ENCODE measurements around the gene GNA15.

Gene GNA15

DNA sequence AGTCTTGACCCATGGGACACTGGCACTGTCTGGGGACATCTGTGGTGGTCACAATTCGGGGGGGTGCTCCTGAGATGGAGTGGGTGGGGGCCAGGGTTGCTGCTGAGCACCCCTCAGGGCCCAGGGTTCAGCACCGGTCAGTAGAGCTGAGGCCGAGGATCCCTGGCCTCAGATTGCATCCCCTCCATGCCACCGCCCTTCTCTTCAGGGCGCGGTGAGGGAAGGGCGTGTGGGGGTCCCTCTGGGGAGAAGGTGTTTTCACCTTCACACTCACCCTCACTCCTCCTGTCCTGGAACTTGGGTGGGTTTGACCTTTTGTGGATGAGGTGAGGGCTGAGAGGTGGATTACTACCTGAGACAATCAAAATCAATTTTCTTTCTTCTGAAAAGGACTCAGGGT lies 28.2 kb upstream of the GNA15 start:
- no peak for DNase-seq

DNA sequence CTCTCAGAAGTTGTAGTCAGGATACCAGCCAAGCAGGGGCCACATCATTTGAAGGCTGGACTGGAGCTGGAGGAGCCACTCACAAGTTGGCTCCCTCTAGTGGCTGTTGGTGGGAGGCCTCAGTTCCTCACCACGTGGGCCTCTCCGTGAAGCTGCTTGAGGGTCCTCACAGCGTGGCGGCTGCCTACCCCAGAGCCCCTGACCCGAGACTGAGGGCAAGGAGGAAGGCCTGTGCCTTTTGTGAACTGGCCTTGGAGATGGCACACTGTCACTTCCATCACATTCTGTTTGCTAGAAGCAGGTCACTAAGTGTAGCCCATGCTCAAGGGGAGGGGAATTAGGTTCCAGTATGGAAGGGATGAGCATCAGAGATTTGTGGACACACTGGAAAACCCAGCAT lies 27.1 kb upstream of the GNA15 start:
- DNase-seq: peak; percentile 56

DNA sequence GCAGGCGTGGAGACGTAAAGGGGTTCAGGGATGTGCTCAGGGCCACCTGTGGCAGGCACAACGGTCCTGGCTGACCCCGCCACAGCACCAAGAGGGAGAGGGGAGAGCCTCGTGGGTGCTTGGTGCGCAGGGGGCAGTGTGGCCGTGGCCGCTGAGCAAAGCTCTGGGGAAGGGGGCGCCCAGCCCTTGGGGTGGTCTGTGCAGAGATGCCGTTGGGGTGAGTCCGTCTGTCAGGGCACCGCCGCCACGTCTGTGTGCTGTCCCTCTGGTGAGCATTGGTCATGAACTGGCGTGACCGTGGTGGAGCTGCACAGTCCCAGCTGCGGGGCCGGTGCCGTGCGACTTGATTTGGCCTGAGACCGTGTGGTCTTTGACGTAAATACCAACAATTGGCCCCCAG lies 26.3 kb upstream of the GNA15 start:
- DNase-seq: no peak

DNA sequence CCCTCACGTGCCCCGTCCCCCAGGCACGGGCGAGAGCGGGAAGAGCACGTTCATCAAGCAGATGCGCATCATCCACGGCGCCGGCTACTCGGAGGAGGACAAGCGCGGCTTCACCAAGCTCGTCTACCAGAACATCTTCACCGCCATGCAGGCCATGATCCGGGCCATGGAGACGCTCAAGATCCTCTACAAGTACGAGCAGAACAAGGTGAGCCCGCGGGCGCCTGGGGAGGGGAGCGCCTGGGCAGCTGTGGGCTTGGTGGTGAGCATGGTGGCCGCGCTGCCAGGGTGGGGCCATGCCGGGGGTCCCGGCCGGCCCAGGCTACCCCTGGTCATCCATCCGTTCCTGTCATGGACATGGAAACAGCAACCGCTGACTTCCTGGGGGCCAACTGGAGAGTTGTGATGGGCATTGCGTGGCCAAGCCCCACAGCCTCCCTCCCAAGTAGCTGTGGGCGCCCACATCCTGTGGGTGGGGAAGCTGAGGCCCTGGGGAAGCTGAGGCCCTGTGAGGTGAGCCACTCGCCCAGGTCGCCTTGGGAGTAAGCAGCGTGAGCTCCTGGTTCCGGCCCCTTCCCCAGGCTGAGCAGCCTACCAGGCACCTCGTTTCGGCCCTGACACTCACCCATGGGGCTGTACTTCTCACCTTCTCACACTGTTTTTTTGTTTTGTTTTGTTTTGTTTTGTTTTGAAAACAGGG lies 25.6 kb upstream of the GNA15 start:
- DNase-seq: no peak

DNA sequence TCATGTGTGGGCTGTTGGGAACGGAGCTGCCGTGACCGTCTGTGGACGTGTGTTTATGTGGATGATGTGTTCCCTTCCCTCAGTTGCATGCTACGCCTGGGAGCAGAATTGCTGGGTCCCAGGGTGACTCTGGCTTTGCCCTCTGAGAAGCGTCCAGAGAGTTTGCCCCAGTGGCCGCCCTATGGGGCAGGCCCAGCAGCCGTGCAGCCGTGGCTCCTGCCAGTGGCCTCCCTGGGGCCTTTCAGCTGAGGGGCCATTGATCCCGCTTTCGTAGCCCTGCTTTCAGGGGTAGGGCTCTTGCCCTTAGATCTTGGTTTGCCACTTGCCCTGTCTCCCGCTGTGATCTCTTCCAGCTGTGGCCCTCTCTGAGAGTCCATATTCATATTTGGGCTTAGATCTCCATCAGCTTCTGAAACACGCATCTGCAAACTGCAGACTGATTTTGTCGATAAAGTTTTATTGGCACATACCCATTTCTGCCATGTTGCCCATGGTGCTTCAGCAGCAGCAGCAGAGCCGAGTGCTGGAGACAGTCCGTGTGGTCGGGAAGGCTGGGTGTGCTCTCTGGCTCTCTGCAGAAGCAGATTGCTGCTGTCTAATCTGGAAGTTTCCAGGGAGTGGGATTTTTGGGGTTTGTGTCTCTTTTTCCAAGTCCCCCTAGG lies 24.1 kb upstream of the GNA15 start:
- no peak for DNase-seq

DNA sequence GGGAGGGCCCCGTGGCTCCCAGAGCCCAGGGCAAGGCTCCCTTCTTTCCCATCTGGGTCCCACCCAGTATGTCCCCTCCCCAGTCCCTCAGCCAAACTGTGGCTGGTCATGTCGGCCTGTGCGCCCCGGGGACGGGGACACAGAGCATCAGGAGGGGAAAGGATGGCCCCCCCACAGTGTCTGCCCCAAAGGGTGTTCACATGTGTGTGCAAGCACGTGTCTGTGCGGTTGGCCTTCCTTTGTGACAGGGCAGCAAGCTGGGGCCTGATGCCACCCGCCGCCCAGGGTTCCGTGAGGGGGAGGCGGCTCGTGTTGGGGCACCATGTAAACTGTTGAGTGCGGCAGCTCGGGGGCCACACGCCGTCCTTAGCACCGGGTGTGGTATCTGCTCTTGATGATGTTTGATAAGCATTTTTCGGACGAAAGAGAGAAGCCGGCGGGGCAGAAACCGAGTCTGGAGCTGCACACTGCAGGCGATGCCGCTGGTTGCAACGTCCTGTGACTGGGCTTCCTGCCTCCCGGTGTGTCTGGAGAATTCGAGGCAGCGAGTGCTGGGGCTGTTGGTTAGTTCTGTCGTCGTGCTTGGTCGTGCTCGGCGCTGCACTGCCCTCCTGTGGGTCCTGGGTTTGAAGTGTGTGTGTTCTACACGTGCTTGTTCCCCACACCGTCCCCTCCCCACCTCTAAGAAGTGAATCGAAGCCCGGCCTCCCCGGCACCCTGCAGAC lies 23.3 kb upstream of the GNA15 start:
- DNase-seq: no peak

DNA sequence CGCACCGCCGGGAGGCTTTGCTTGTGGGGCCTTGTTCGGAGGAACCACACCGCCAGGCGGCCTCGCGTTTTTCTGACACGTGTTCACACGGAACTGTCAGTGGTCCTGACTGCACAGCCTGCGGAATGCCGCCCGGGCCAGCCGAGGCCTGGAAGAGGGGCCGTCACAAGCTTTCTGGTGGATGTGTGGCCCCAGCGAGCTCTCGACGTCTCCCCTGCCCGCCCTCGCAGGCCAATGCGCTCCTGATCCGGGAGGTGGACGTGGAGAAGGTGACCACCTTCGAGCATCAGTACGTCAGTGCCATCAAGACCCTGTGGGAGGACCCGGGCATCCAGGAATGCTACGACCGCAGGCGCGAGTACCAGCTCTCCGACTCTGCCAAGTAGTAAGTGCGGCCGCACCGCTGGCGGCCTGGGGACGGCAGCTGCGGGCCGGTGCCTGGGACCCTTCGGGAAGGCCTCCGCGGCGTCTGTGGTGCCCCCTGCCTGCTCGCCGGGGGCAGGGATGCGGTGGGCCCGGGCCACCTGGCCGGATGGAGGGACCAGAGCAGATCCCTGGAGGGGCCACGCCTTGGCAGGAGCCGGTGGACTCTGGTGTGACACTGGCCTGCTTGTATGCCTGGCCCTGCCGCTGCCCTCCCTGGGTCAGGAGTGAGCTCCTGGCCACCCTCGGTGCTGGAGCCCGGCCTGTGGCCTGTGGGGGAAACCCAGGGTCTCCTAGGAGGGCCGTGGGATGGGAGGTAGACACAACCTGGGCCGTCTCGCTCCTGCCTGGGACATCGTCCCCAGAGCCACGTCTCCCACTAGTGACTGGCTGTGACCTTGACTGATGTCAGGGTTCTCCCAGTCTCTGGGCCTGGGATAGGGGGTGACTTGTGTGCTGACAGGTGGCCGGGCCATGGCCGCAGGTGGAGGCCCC lies 22.5 kb upstream of the GNA15 start:
- no peak for DNase-seq

DNA sequence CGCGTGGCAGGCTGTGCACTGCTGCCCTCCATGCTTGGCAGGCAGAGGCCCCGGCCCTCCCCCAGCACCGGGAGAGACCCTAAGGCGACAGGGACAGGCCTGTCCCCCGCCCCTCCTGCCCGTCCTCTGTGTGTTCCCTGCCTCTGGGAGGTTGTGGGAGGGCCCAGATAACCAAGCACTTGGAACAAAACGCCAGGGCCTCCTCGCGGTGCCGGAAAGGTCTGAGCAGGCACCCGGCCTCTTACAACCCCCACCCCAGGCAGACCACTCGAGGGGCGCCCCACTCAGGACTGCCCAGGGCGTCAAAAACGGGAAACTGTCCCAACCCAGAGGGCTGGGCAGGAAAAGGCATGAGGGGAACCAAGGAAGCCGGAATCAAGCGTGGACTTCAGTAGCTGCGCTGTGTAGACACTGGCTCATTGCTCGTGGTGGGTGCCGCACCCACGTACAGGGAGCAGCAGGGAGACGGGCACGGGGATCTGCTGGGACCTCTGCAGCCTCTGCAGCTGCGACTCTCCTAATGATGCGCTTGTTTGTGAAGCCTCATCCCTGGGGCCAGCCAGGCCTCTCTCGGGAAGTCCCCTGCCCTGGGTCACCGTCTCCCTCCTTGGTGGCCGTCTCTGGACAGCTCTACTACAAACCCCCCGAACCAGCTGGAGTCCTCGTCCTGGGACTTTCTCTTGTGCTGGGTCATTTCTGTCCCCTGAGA lies 21.7 kb upstream of the GNA15 start:
- no peak for DNase-seq

DNA sequence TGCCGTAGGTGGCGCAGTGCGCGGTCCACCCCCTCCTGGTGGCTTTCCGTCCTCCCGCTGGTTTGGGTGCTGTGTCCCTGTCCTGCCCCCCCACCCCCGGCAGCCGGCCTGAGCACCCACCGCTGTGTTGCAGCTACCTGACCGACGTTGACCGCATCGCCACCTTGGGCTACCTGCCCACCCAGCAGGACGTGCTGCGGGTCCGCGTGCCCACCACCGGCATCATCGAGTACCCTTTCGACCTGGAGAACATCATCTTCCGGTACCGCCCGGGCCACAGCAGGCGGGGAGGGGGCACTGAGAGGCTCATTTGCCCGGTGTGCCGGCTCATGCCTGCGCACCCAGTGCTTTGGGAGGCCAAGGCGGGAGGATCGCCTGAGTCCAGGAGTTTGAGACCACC lies 21.0 kb upstream of the GNA15 start:
- no peak for DNase-seq

DNA sequence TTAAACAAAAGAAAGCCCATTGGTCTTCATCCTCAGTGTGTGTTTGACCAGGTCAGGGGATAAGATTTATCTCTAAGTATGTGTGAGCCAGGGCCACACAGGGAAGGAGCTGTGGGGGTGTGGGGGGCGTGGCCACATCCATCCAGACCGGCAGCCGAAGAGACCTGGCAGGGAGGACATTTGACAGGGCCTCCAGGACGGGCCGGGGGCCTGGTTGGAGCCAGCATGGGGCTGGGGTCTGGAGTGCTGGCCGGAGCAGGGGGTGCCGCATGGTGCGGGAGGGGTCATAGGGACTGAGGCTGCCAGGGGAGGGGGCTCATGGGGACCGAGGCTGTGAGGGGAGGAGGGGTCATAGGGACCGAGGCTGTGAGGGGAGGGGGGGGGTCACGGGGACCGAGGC lies 20.4 kb upstream of the GNA15 start:
- DNase-seq: no peak

DNA sequence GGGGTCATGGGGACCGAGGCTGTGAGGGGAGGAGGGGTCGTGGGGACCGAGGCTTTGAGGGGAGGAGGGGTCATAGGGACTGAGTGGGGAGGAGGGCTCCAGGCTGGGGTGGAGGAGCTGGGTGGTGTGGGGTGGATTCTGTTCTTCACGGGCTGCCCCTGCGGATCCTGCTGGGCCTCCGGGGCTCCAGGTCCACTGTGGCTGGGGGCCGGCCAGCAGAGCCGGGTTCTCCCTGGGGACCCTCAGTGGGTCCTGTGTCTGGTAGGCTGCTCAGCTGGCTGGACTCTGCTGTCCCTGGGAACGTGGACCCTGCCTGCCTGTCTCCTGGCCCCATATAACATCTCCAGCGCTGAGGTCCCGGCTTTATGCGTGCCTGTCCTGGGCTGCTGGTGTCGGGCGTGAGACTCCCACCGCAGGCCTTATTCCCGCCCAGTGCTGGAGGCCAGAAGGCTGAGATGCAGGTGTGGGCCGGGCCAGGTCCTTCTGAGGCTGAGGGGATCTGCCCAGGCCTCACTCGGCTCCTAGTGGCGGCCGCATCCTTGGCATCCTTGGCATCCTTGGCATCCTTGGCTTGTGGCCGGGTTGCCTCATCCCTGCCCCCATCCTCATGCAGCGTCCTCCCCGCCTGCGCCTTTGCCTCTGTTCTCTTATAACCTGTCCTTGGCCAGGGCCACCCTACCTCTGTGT lies 19.8 kb upstream of the GNA15 start:
- DNase-seq: no peak

DNA sequence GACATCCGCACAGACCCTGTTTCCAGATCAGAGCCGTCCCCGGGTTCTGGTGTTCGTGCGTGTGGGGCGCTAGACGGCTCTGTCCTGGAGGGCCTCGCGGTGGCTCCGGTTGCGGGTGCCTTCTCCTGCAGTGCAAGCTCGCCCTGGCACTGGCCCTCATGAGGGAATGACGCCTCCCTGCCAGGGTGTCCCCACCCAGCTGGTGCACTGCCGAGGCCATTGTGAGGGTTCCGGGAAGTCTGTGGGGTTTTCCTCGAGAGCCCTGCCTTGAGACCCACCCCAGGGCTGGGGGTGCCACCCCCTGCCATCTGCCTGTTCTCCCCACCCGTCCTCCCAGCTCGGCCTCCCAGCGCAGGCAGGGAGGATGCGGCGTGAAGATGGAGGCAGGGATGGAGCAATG lies 19.2 kb upstream of the GNA15 start:
- DNase-seq: no peak

DNA sequence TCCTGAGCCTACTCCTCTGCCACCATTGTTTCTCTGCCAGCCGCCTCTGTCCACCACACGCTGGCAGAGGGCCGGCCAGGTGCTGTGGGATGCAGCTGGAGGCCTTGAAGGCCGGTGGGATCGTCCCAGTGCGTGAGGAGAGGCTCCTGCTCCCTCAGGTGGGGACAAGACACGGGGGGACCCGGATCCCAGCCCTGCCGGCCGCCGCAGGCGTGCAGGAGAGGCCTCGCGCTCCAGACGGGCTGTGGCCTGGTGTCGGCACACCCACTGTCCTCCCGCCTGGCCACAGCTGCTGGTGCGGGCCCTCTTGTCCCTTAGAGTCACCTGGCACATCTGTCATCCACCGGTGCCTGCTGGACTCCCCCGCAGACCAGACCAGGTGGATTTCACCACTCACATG lies 18.1 kb upstream of the GNA15 start:
- no peak for DNase-seq

DNA sequence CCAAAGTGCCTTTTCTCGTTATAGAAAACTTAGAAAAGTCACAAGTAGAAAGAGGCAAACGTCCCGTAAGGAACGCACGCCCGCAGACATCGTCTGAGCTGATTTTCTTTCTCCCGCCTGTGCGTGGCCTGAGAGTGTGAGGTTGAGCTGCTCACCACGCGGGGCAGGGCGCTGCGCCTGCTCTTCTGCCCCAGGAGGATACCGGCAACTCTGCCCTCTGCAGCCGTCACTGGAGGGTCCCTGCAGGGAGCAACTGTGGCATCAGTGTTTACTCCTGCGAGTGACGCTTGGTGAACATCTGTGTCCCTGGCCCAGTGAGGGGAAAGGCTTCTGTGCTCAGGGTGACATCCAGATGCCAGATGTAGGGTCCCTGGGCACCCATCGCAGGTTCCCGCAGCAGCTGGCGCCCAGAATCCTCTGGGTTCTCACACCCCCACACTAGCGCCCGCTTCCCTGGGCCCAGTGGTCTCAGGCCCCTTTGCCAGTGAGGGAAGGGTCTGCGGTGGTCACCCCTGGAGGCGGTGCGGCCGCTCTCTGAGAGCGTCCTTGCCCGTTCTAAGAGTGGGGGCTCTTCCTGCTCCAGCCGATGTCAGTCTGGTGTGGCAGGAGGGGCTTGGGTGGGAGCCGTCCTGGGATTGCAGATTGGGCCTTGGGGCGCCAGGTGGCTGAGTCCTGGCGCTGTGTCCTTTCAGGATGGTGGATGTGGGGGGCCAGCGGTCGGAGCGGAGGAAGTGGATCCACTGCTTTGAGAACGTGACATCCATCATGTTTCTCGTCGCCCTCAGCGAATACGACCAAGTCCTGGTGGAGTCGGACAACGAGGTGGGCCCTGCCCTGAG lies 17.4 kb upstream of the GNA15 start:
- DNase-seq: no peak

DNA sequence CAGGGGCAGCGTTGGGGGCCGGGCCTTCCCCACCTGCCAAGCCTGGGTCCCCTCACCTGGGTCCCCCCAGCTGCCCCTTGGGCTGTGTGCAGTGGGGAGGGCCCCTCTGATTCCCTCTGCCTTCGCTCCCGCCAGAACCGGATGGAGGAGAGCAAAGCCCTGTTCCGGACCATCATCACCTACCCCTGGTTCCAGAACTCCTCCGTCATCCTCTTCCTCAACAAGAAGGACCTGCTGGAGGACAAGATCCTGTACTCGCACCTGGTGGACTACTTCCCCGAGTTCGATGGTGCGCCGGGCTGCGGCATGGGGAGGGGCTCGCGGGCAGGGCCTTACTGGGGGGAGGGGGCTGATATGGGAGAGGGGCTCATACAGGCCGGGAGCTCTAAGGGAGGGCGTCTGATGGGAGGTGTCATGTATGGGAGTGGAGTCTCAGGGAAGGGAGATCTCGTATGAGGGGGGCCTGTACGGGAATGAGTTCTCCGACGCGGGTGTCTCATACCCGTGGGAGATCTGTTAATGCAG lies 16.7 kb upstream of the GNA15 start:
- DNase-seq: no peak

DNA sequence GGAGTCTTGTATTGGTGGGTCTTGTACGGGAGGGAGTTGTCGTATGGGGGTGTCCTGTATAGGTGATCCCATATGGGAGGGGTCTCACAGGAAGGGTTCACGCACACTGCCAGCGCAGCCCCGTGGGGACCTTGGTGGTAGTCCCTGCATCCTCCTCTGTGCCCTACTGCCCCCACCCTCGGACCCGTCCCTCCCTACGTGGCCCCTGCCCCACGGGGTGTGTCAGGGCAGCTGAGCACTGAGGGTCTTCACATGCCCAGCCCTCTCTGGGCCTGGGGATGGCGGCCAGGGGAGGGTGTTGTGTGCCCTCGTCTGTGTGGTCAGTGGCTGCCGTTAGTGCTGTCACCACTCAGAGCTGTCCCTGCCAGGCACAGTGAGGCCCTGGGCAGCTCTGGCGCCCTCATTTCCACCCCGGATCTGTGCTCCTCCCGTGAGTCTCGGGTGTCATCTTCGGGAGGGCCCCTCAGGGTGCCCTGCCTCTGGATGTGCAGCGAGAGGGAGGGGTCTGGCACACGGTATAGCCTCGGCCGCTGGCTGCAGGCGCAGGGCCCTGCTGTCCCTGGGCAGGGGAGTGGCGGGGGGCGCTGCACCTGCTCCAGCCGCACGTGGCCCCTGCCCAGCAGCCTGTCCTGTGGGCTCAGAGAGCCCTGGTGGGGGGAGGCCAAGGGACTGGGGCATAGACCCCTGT lies 16.0 kb upstream of the GNA15 start:
- no peak for DNase-seq

DNA sequence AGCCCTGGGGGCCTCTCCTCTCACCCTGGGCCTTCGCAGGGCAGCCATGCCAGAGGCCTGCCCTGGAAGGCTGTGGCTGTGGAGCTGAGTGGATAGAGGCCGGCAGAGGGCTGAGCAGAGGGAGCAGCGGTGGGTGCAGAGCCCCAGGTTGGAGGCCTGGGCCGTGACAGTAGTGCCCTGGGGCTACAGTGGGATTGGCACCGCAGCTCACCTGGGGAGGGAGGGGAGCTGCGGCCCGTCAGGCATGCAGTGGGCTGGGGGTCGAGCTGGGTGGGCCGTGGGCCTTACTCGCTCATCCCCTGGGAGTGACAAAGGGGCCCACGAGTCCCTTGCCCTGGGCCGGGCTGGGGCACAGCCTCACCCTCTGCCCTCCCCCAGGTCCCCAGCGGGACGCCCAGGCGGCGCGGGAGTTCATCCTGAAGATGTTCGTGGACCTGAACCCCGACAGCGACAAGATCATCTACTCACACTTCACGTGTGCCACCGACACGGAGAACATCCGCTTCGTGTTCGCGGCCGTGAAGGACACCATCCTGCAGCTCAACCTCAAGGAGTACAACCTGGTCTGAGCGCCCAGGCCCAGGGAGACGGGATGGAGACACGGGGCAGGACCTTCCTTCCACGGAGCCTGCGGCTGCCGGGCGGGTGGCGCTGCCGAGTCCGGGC lies 15.1 kb upstream of the GNA15 start:
- DNase-seq: no peak

DNA sequence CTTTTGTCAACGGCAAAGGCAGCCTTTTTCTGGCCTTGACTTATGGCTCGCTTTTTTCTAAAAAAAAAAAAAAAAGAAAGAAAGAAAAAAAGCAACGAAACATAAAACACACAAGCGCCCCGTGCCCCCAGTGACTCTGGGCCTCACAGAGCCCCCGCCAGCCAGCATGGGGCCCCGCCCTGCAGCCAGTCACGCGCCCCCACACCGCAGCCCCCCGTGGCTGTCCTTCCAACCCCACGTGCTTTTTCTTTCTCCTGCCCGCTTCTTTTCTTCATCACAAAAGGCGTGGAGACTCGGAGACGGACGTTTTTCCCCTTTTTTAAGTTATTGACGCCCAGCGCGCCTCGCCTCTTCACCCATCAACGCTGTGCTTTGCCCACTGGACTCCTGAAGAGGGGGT lies 14.4 kb upstream of the GNA15 start:
- no peak for DNase-seq

DNA sequence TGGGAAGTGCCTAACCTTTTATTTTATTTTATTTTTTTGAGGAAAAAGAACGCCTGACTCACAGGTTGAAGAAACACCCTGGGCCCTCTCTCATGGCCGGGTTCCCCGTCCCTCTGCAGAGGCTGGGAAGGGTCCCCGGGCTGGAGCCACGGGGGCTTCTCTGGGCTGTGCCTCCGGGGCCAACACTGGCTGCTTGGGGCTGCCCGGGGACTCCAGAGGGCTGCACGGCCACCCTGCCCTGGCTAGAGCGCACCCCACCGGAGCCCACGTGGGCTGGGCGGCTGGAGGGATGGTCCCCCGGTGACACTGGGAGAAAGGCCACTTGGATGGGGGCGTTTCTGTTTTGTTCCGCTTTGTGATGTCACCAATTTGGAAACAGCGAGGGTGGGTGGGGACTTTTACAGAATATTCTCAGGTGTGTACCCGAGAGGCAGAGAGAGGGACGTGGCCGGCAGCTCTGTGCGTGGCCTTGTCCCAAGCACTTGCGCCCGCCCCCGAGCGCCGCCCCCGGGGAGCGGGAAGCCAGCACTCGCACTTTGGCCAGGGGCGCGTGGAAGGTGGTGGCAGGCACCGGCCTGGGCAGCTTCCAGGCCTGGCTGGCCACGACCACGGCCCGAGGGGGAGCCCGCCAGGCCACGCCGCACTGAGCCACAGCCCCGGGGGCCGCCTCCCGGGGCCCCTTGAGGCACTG lies 13.9 kb upstream of the GNA15 start:
- no peak for DNase-seq
